GM10266 (cell line): ENCODE results near the gene SLFNL1.

Experiments used
- DNase-seq: peaks from one replicate; pipeline ENCODE4 v3.0.0; 2012; ENCODE audit errors: extremely low spot score
- CTCF ChIP-seq: IDR thresholded peaks from 2 replicates; pipeline ENCODE4 v1.5.1; 2012; ENCODE audit warnings: mild to moderate bottlenecking, low read depth; ENCODE audit not compliant: control insufficient read depth, insufficient read depth; ENCODE audit errors: missing control alignments

Gene SLFNL1

GRCh38 chr1:41005876-41006275 lies 15.6 kb downstream of the SLFNL1 start:
- no peak for TF ChIP-seq CTCF
- no peak for DNase-seq

DNA sequence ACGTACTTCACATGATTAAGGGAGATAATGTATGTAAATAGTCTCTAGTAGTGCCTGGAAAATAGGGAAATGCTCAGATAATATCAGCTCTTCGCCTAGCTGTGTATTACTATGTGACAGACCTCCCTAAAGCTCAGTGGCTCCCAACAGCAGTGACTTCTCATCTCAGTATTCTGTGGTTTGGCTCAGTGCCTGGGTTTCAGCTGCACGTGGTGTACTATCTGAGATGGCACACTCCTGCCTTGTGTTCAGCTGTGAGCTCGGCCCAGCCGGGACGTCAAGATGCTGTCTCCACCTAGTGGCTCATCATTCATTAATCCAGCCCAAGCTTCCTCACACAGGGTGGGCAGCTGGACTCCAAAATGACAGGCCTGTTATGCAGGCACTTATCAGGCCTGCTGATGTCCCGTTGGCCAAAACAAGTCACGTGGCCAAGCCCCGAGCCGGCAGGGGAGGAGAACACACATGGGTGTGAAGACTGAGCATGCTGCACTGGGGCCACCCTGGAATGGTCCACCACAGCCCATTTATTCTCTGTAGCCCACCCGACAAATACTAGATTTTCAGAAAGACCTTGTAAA lies 17.8 kb downstream of the SLFNL1 start:
- peak; percentile 76 for DNase-seq

GRCh38 chr1:41003127-41003639 lies 18.3 kb downstream of the SLFNL1 start:
- no peak for TF ChIP-seq CTCF
- no peak for DNase-seq

More for the DNA sequence above, 17.8 kb downstream of the SLFNL1 start:
- TF ChIP-seq CTCF = peak; percentile 64

DNA sequence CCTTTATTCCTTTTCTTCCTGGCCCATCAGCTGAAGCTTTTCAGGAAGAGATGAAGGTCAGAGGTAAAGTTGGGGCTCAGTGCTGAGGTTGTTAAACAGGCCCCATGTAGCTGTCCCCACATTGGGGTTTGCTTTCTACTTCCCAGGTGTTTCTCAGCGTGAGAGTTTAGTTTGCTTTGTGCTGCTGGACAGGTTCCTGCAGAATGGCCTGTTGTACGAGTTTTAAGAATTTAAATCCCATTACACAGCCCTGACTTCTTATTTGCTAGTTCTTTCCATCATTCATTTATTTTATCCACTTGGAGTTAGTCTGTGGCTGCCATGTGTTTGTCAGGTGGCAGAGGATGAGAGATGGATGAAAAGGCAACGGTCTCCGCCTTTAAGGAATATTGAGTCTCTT lies 22.9 kb downstream of the SLFNL1 start:
- no peak for DNase-seq
- no peak for TF ChIP-seq CTCF

GRCh38 chr1:40997096-40997495 lies 24.4 kb downstream of the SLFNL1 start:
- no peak for TF ChIP-seq CTCF
- DNase-seq = no peak

GRCh38 chr1:40989066-40989465 lies 32.5 kb downstream of the SLFNL1 start:
- no peak for DNase-seq
- TF ChIP-seq CTCF = no peak

DNA sequence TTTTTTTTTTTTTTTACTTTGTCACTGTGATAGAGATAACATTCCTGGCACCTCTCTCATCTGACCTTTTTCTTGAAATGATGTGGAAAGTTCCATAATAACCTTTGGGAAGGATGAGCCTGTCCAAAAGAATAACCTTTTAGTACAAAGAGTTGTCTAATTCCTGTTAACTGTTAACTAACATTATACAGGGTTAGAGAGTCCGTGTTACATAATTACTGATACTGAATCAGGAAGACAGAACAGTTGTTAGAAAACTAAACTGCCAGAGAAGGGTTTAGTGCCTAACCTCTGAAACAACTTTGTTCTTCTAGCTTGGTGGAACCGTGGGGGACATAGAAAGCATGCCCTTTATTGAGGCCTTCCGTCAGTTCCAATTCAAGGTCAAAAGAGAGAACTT lies 33.2 kb downstream of the SLFNL1 start:
- DNase-seq = no peak
- TF ChIP-seq CTCF = no peak
